HepG2 (cell line): Measurements from ENCODE around the gene RAD54L2.

Source experiments
- CREM ChIP-seq, 2 experiments: sonication (generic) in 1 of 2; formaldehyde crosslinking in 1 of 2; IDR thresholded peaks; 2 replicates each; pipeline versions ENCODE4 v1.4.0 to v1.6.1; 2016 to 2020; ENCODE audit warnings: antibody characterized with exemption in 1 of 2, mild to moderate bottlenecking in 1 of 2, missing genetic modification reagents in 1 of 2
- DR1 ChIP-seq: sonication (generic); formaldehyde crosslinking; IDR thresholded peaks from 2 replicates; pipeline ENCODE4 v1.8.0; 2021; ENCODE audit warnings: mild to moderate bottlenecking, missing genetic modification reagents, inconsistent platforms
- EP300 ChIP-seq, 3 experiments: sonication (generic) in 1 of 3; formaldehyde crosslinking in 1 of 3; IDR thresholded peaks; 2 replicates each; pipeline versions ENCODE4 v1.5.1 to v1.6.1; 2011 to 2020; ENCODE audit warnings: low read depth in 2 of 3, low read length in 2 of 3, borderline replicate concordance in 1 of 3, improper control_type of control experiment in 1 of 3, mild to moderate bottlenecking in 1 of 3, missing genetic modification reagents in 1 of 3, moderate library complexity in 1 of 3
- FOSL1 ChIP-seq: sonication (generic); formaldehyde crosslinking; IDR thresholded peaks from 2 replicates; pipeline ENCODE4 v1.9.0; 2021; ENCODE audit warnings: missing genetic modification reagents, borderline replicate concordance
- HNF4A ChIP-seq: sonication (generic); formaldehyde crosslinking; IDR thresholded peaks from 2 replicates; pipeline ENCODE4 v1.4.0; 2020; ENCODE audit warnings: missing genetic modification reagents
- MAX ChIP-seq: IDR thresholded peaks from 2 replicates; pipeline ENCODE4 v1.6.1; 2012; ENCODE audit warnings: inconsistent platforms
- MYC ChIP-seq: sonication (generic); formaldehyde crosslinking; IDR thresholded peaks from 2 replicates; pipeline ENCODE4 v1.9.0; 2021; ENCODE audit warnings: missing genetic modification reagents, borderline replicate concordance
- NBN ChIP-seq: fragments of 450-650 bp; conservative IDR thresholded peaks from 2 replicates; pipeline ENCODE4 v1.6.1; 2017
- PATZ1 ChIP-seq: sonication (generic); formaldehyde crosslinking; IDR thresholded peaks from 2 replicates; pipeline ENCODE4 v1.4.0; 2020; ENCODE audit warnings: missing genetic modification reagents
- SMARCE1 ChIP-seq: fragments of 450-650 bp; IDR thresholded peaks from 2 replicates; pipeline ENCODE4 v1.6.1; 2017; ENCODE audit warnings: borderline replicate concordance
- ZNF510 ChIP-seq: sonication (generic); formaldehyde crosslinking; IDR thresholded peaks from 2 replicates; pipeline ENCODE4 v1.4.0; 2020; ENCODE audit warnings: low read depth, mild to moderate bottlenecking, missing genetic modification reagents
- TF ChIP-seq, protein P1 (sequence below): sonication (generic); formaldehyde crosslinking; IDR thresholded peaks from 2 replicates; pipeline ENCODE4 v1.4.0; 2020; ENCODE audit warnings: missing genetic modification reagents
- TF ChIP-seq, protein P2 (sequence below): sonication (generic); formaldehyde crosslinking; IDR thresholded peaks from 2 replicates; pipeline ENCODE4 v1.9.0; 2022; ENCODE audit warnings: missing genetic modification reagents, mild to moderate bottlenecking, borderline replicate concordance

DNA sequence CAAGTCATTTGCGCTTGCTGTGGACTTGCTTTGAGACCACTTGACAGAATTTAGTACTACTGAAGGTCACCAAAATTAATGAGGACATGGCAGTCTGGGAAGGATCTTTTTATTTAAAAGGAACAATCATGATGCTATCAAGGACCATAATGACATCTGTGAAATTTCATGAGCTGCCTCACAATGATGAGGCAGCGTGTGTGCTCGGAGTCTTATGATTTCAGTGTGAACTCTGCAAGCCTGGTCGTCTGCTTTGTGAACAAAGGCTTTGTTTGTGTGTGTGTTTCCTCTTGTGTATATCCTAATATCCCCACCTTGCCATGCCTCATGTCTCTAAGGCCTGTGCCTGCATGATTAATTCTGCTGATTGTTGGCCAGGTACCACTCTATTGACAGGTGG, 46.7 kb downstream of the RAD54L2 start:
- no peak for TF ChIP-seq ZNF510 (CRISPR knock-in tag)
- no peak for TF ChIP-seq PATZ1 (CRISPR knock-in tag)
- TF ChIP-seq, protein P1, sequence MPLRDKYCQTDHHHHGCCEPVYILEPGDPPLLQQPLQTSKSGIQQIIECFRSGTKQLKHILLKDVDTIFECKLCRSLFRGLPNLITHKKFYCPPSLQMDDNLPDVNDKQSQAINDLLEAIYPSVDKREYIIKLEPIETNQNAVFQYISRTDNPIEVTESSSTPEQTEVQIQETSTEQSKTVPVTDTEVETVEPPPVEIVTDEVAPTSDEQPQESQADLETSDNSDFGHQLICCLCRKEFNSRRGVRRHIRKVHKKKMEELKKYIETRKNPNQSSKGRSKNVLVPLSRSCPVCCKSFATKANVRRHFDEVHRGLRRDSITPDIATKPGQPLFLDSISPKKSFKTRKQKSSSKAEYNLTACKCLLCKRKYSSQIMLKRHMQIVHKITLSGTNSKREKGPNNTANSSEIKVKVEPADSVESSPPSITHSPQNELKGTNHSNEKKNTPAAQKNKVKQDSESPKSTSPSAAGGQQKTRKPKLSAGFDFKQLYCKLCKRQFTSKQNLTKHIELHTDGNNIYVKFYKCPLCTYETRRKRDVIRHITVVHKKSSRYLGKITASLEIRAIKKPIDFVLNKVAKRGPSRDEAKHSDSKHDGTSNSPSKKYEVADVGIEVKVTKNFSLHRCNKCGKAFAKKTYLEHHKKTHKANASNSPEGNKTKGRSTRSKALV (CRISPR knock-in tag): no peak
- no peak for TF ChIP-seq FOSL1 (CRISPR knock-in tag)
- TF ChIP-seq EP300 (IDR thresholded peaks at IDR 0.05; ENCODE audit: low read depth in 2 of 2, low read length in 2 of 2): no peak
- TF ChIP-seq EP300 (CRISPR knock-in tag; IDR thresholded peaks at IDR 0.05; ENCODE audit: borderline replicate concordance): no peak
- no peak for TF ChIP-seq CREM (IDR thresholded peaks at IDR 0.05)
- TF ChIP-seq CREM (CRISPR knock-in tag; IDR thresholded peaks at IDR 0.05): no peak
- TF ChIP-seq, protein P2, sequence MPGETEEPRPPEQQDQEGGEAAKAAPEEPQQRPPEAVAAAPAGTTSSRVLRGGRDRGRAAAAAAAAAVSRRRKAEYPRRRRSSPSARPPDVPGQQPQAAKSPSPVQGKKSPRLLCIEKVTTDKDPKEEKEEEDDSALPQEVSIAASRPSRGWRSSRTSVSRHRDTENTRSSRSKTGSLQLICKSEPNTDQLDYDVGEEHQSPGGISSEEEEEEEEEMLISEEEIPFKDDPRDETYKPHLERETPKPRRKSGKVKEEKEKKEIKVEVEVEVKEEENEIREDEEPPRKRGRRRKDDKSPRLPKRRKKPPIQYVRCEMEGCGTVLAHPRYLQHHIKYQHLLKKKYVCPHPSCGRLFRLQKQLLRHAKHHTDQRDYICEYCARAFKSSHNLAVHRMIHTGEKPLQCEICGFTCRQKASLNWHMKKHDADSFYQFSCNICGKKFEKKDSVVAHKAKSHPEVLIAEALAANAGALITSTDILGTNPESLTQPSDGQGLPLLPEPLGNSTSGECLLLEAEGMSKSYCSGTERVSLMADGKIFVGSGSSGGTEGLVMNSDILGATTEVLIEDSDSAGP (CRISPR knock-in tag): no peak
- no peak for TF ChIP-seq SMARCE1
- no peak for TF ChIP-seq DR1
- TF ChIP-seq MAX: no peak
- no peak for TF ChIP-seq MYC (CRISPR knock-in tag)
- TF ChIP-seq HNF4A (CRISPR knock-in tag): no peak
- no peak for TF ChIP-seq NBN
